Measurements from ENCODE around the gene TSPAN1.
A peak's percentile ranks its signal among the peaks of the same experiment; 100 is the strongest.

TSPAN1 gene

GRCh38 chr1:46199233-46199749, 24.4 kb downstream of the TSPAN1 start:
- H2AFZ ChIP-seq (ENCODE audit: low read depth, low read length): no peak overlapping the region
- H3K27me3 ChIP-seq (ENCODE audit: insufficient read depth, low read length): no peaks in the 10 kb centered on the region
- no peak overlapping the region for H3K4me3 ChIP-seq (ENCODE audit: low read length)
- H3K4me1 ChIP-seq (ENCODE audit: insufficient read depth, low read length): peaks cover 10% of the 10 kb centered on the region
- H3K36me3 ChIP-seq (ENCODE audit: insufficient read depth, low read length): peaks cover 16% of the 10 kb centered on the region
- H3K9me3 ChIP-seq (ENCODE audit: low read length): no peaks in the 10 kb centered on the region

GRCh38 chr1:46203738-46204405, 29.0 kb downstream of the TSPAN1 start:
- Histone ChIP-seq H3K36me3 (ENCODE audit: insufficient read depth, low read length) (no peaks in the 10 kb centered on the region), H3K4me1 (ENCODE audit: insufficient read depth, low read length) (peaks cover 13% of the 10 kb centered on the region), H3K9me3 (ENCODE audit: low read length) (no peaks in the 10 kb centered on the region), H3K4me3 (ENCODE audit: low read length) (peak overlapping the region; percentile 62), H3K27me3 (ENCODE audit: insufficient read depth, low read length) (no peaks in the 10 kb centered on the region), H2AFZ (ENCODE audit: low read depth, low read length) (peak overlapping the region; percentile 73)

- Histone ChIP-seq H3K27me3 (ENCODE audit: insufficient read depth, low read length) (no peaks in the 10 kb centered on the region), H3K4me3 (ENCODE audit: low read length) (no peak overlapping the region), H2AFZ (ENCODE audit: low read depth, low read length) (no peak overlapping the region), H3K36me3 (ENCODE audit: insufficient read depth, low read length) (no peaks in the 10 kb centered on the region), H3K4me1 (ENCODE audit: insufficient read depth, low read length) (peaks cover 13% of the 10 kb centered on the region), H3K9me3 (ENCODE audit: low read length) (no peaks in the 10 kb centered on the region)
Observed at GRCh38 chr1:46204406-46204742, 29.5 kb downstream of the TSPAN1 start.

GRCh38 chr1:46205141-46205540, 30.3 kb downstream of the TSPAN1 start:
- Histone ChIP-seq H2AFZ (ENCODE audit: low read depth, low read length) (no peak overlapping the region), H3K9me3 (ENCODE audit: low read length) (no peaks in the 10 kb centered on the region), H3K36me3 (ENCODE audit: insufficient read depth, low read length) (no peaks in the 10 kb centered on the region), H3K4me3 (ENCODE audit: low read length) (no peak overlapping the region), H3K27me3 (ENCODE audit: insufficient read depth, low read length) (no peaks in the 10 kb centered on the region), H3K4me1 (ENCODE audit: insufficient read depth, low read length) (peaks cover 13% of the 10 kb centered on the region)

GRCh38 chr1:46205791-46206190, 30.9 kb downstream of the TSPAN1 start:
- Histone ChIP-seq H3K4me3 (ENCODE audit: low read length) (no peak overlapping the region), H3K27me3 (ENCODE audit: insufficient read depth, low read length) (no peaks in the 10 kb centered on the region), H3K9me3 (ENCODE audit: low read length) (no peaks in the 10 kb centered on the region), H3K36me3 (ENCODE audit: insufficient read depth, low read length) (no peaks in the 10 kb centered on the region), H2AFZ (ENCODE audit: low read depth, low read length) (no peak overlapping the region), H3K4me1 (ENCODE audit: insufficient read depth, low read length) (peaks cover 13% of the 10 kb centered on the region)

GRCh38 chr1:46206399-46206798, 31.5 kb downstream of the TSPAN1 start:
- H3K36me3 ChIP-seq (ENCODE audit: insufficient read depth, low read length): no peaks in the 10 kb centered on the region
- H3K27me3 ChIP-seq (ENCODE audit: insufficient read depth, low read length): no peaks in the 10 kb centered on the region
- H3K4me3 ChIP-seq (ENCODE audit: low read length): no peak overlapping the region

GRCh38 chr1:46210561-46210960, 35.7 kb downstream of the TSPAN1 start:
- no peaks in the 10 kb centered on the region for H3K36me3 ChIP-seq (ENCODE audit: insufficient read depth, low read length)
- no peak overlapping the region for H3K4me3 ChIP-seq (ENCODE audit: low read length)
- H3K9me3 ChIP-seq (ENCODE audit: low read length): no peaks in the 10 kb centered on the region
- no peak overlapping the region for H2AFZ ChIP-seq (ENCODE audit: low read depth, low read length)
- H3K27me3 ChIP-seq (ENCODE audit: insufficient read depth, low read length): no peaks in the 10 kb centered on the region
- H3K4me1 ChIP-seq (ENCODE audit: insufficient read depth, low read length): peaks cover 3% of the 10 kb centered on the region

More at GRCh38 chr1:46206399-46206798, 31.5 kb downstream of the TSPAN1 start:
- Histone ChIP-seq H2AFZ (ENCODE audit: low read depth, low read length) (no peak overlapping the region), H3K4me1 (ENCODE audit: insufficient read depth, low read length) (peaks cover 13% of the 10 kb centered on the region), H3K9me3 (ENCODE audit: low read length) (no peaks in the 10 kb centered on the region)

- H3K36me3 ChIP-seq (ENCODE audit: insufficient read depth, low read length): no peaks in the 10 kb centered on the region
- no peak overlapping the region for H3K4me3 ChIP-seq (ENCODE audit: low read length)
- H3K4me1 ChIP-seq (ENCODE audit: insufficient read depth, low read length): no peaks in the 10 kb centered on the region
- no peak overlapping the region for H2AFZ ChIP-seq (ENCODE audit: low read depth, low read length)
- H3K27me3 ChIP-seq (ENCODE audit: insufficient read depth, low read length): no peaks in the 10 kb centered on the region
- no peaks in the 10 kb centered on the region for H3K9me3 ChIP-seq (ENCODE audit: low read length)
Observed at GRCh38 chr1:46211051-46211450, 36.2 kb downstream of the TSPAN1 start.

- H3K9me3 ChIP-seq (ENCODE audit: low read length): no peaks in the 10 kb centered on the region
- no peak overlapping the region for H3K4me3 ChIP-seq (ENCODE audit: low read length)
Observed at GRCh38 chr1:46215504-46215903, 40.6 kb downstream of the TSPAN1 start.

GRCh38 chr1:46218443-46218842, 43.6 kb downstream of the TSPAN1 start:
- Histone ChIP-seq H3K27me3 (ENCODE audit: insufficient read depth, low read length) (no peaks in the 10 kb centered on the region), H3K9me3 (ENCODE audit: low read length) (no peaks in the 10 kb centered on the region), H3K4me1 (ENCODE audit: insufficient read depth, low read length) (peaks cover 24% of the 10 kb centered on the region)

More at GRCh38 chr1:46215504-46215903, 40.6 kb downstream of the TSPAN1 start:
- H2AFZ ChIP-seq (ENCODE audit: low read depth, low read length): no peak overlapping the region
- H3K36me3 ChIP-seq (ENCODE audit: insufficient read depth, low read length): no peaks in the 10 kb centered on the region
- peaks cover 4% of the 10 kb centered on the region for H3K4me1 ChIP-seq (ENCODE audit: insufficient read depth, low read length)
- no peaks in the 10 kb centered on the region for H3K27me3 ChIP-seq (ENCODE audit: insufficient read depth, low read length)

GRCh38 chr1:46219551-46220520, 44.9 kb downstream of the TSPAN1 start:
- Histone ChIP-seq H3K36me3 (ENCODE audit: insufficient read depth, low read length) (no peaks in the 10 kb centered on the region), H3K9me3 (ENCODE audit: low read length) (no peaks in the 10 kb centered on the region), H3K4me3 (ENCODE audit: low read length) (no peak overlapping the region), H2AFZ (ENCODE audit: low read depth, low read length) (no peak overlapping the region), H3K27me3 (ENCODE audit: insufficient read depth, low read length) (no peaks in the 10 kb centered on the region), H3K4me1 (ENCODE audit: insufficient read depth, low read length) (peaks cover 33% of the 10 kb centered on the region)

More at GRCh38 chr1:46218443-46218842, 43.6 kb downstream of the TSPAN1 start:
- Histone ChIP-seq H3K4me3 (ENCODE audit: low read length) (no peak overlapping the region), H2AFZ (ENCODE audit: low read depth, low read length) (no peak overlapping the region), H3K36me3 (ENCODE audit: insufficient read depth, low read length) (no peaks in the 10 kb centered on the region)

GRCh38 chr1:46220808-46221207, 45.9 kb downstream of the TSPAN1 start:
- H2AFZ ChIP-seq (ENCODE audit: low read depth, low read length): no peak overlapping the region
- H3K27me3 ChIP-seq (ENCODE audit: insufficient read depth, low read length): no peaks in the 10 kb centered on the region
- H3K4me1 ChIP-seq (ENCODE audit: insufficient read depth, low read length): peaks cover 33% of the 10 kb centered on the region
- H3K9me3 ChIP-seq (ENCODE audit: low read length): no peaks in the 10 kb centered on the region
- no peaks in the 10 kb centered on the region for H3K36me3 ChIP-seq (ENCODE audit: insufficient read depth, low read length)
- H3K4me3 ChIP-seq (ENCODE audit: low read length): no peak overlapping the region

- Histone ChIP-seq H3K4me1 (ENCODE audit: insufficient read depth, low read length) (peaks cover 33% of the 10 kb centered on the region), H3K36me3 (ENCODE audit: insufficient read depth, low read length) (no peaks in the 10 kb centered on the region), H3K4me3 (ENCODE audit: low read length) (peak overlapping the region; percentile 8), H3K9me3 (ENCODE audit: low read length) (no peaks in the 10 kb centered on the region), H3K27me3 (ENCODE audit: insufficient read depth, low read length) (no peaks in the 10 kb centered on the region), H2AFZ (ENCODE audit: low read depth, low read length) (peak overlapping the region; percentile 39)
Observed at GRCh38 chr1:46221749-46222148, 46.9 kb downstream of the TSPAN1 start.
